ENCODE data around the gene FBXL7.

FBXL7 gene

DNA sequence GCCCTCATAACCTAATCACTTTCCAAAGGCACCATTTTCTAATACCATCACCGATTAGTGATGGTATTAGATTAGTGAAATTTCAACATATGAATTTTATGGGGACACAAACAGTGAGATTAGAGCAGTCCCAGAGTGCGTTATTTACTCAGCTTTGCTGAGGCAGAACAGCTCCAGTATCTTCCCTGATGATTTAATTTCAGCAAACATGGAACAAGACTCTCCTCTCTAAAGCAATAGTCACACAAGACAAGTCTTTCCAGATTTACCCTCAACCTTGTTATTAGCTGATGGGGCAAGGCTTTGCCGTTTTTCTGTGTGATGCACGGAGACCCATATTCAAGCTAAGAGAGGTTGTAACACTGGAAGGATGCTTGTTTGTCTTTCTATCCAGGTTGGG, 333.4 kb downstream of the FBXL7 start:
- TF ChIP-seq Cebpa-rat (IDR thresholded peaks at IDR 0.05) = no peak
- no peaks in the 10 kb centered on the region for H3K9me3 ChIP-seq (replicated peaks in 1 of 11)
- no peaks in the 10 kb centered on the region for H4K20me1 ChIP-seq
- no peak overlapping the region for H3K4me3 ChIP-seq
- H3K36me3 ChIP-seq = no peaks in the 10 kb centered on the region
- no peak overlapping the region for H3K27ac ChIP-seq
- H3K4me1 ChIP-seq = no peaks in the 10 kb centered on the region
- H3K4me2 ChIP-seq = no peak overlapping the region
- no peak overlapping the region for H3K9ac ChIP-seq
- no peaks in the 10 kb centered on the region for H3K27me3 ChIP-seq

DNA sequence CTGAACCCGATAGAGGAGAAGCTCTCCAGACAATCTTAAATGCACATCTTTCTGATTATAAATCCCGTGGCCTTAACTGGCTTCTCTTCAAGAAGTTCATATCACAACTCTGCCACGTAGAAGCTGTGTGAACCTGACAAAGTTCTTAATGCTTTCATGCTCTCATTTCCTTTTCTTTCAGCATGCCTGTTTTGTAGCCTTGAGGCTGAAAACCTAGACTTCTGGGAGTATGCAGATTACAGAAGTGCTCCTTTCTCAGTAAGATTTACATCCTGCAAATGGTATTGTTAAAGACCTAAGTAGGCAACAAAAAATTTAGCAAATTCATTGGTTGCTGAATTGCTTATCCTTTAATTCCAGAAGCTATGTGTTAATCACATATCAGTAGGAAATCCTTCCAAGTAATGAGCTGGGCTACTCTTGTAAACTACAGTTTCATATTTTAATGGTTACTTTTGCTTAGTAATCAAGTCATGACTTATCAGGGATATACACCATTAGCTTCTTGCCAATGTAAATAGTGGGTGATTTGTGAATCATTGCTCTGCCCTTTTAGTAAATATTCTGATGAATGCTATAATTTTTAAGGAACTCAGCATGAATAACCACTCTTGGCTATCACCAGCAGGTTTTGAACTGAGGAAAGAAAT, 334.7 kb downstream of the FBXL7 start:
- no peaks in the 10 kb centered on the region for H4K20me1 ChIP-seq
- no peaks in the 10 kb centered on the region for H3K4me1 ChIP-seq
- no peak overlapping the region for H3K9ac ChIP-seq
- H3K4me3 ChIP-seq = no peak overlapping the region
- no peaks in the 10 kb centered on the region for H3K9me3 ChIP-seq (replicated peaks in 1 of 11)
- no peak overlapping the region for H3K27ac ChIP-seq
- no peak overlapping the region for H3K4me2 ChIP-seq
- no peak for TF ChIP-seq Cebpa-rat (IDR thresholded peaks at IDR 0.05)
- no peaks in the 10 kb centered on the region for H3K27me3 ChIP-seq
- no peaks in the 10 kb centered on the region for H3K36me3 ChIP-seq

DNA sequence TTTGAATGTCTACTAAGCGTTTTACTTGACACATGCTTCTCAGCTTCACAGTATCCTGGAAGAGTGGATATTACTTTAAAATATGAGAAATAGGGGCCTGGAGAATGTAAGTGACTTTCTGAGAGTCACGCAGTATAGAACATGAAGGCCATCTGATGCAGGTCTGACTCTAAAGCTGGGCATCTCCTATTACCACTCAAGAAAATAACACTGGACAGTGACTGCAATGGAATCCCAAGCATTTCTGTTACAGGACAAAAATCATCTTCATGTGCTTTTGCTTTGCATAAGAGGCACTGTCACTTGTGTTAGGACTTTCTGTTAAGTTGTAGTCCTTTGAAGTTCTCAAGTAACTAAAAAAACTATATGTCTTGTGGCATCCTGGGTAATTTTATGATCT, 335.5 kb downstream of the FBXL7 start:
- Histone ChIP-seq H3K36me3 (no peaks in the 10 kb centered on the region), H3K4me2 (no peak overlapping the region), H3K27ac (no peak overlapping the region), H3K9ac (no peak overlapping the region), H3K4me3 (no peak overlapping the region), H3K4me1 (no peaks in the 10 kb centered on the region), H3K9me3 (replicated peaks in 1 of 11) (no peaks in the 10 kb centered on the region), H4K20me1 (no peaks in the 10 kb centered on the region), H3K27me3 (no peaks in the 10 kb centered on the region)
- no peak for TF ChIP-seq Cebpa-rat (IDR thresholded peaks at IDR 0.05)

DNA sequence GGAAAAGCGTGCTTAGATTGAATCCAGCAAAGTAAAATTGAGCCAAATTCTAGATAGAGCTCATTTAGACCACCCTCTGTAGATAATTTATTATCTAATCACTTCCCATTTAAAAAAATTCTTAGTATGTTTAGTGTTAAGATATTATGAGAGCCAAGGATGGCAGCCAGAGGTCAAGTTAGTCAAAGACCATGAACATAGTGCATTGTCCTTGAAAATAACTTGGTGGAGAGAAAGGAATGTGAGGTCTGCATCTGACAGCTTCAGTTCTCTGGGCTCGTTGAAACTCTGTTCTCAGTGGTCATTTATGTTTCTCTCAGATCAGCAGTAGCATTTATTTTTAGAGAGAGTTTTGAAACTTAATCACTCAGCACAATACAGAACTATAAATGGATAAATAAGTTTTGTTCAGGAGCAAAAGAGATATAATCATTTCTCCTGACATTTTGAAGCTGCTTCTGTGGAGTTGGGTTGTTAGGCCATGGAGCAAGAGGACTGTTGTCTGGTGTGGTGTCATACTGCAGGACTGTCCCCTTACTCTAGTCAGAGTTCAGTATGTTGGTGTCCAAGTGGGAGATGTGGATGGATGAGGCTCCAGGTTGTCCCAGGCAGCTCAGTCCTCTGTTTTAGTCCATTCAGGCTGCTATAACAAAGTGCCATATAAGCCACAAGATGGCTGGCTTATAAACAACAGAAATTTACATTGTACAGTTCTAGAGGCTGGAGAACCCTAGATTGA, 337.7 kb downstream of the FBXL7 start:
- Histone ChIP-seq H3K36me3 (no peaks in the 10 kb centered on the region), H3K9me3 (replicated peaks in 1 of 11) (peaks cover 14 to 20% (median 16%) of the 10 kb centered on the region in 11 experiments), H3K27ac (no peak overlapping the region), H3K4me1 (no peaks in the 10 kb centered on the region), H3K27me3 (no peaks in the 10 kb centered on the region), H3K4me2 (no peak overlapping the region), H3K9ac (no peak overlapping the region), H4K20me1 (no peaks in the 10 kb centered on the region), H3K4me3 (no peak overlapping the region)
- TF ChIP-seq Cebpa-rat (IDR thresholded peaks at IDR 0.05) = no peak

DNA sequence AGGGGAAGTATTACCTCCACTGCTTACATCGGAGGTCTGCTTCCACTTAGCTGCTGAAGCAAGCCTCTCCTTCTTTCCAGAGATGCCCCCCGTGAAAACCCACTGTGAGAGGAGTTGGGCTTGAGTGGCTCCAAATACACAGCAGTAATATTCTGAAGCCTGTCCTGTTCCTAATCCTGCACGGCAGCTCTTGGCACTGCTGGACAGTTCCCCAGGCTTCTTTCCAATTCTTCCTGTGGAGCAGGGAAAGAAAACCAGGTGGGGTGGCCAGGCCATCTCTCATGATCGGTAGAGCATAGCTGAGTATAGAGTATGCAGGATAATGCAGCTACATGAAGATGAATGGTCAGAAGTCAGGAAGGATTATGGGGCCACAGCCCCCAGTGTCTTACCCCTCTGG, 344.3 kb downstream of the FBXL7 start:
- Histone ChIP-seq H3K9ac (no peak overlapping the region), H3K4me3 (no peak overlapping the region), H3K36me3 (no peaks in the 10 kb centered on the region), H3K4me1 (no peaks in the 10 kb centered on the region), H3K27me3 (no peaks in the 10 kb centered on the region), H3K27ac (no peak overlapping the region), H3K9me3 (replicated peaks in 1 of 11) (peaks cover 15 to 41% (median 20%) of the 10 kb centered on the region in 11 experiments), H3K4me2 (no peak overlapping the region), H4K20me1 (no peaks in the 10 kb centered on the region)
- no peak for TF ChIP-seq Cebpa-rat (IDR thresholded peaks at IDR 0.05)

DNA sequence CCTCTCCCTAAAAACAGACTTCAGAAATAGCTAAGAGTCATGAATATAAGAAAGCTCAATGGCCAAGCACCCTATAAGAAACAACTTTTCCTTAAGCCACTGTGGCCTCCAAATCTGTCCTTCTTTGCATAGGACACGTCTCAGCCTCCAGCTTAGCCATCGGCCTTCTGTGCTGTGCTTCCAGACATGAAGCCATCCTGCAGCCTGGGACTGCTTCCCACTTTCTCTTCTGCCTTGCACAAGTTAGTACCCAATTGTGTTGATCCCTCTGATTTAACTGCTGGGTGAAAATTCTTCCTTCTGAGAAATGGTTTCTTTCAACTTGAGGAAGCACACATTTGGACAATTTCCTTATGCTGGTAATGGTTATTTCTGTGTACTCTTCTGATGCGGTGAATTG, 344.9 kb downstream of the FBXL7 start:
- Histone ChIP-seq H3K4me1 (no peaks in the 10 kb centered on the region), H3K9ac (no peak overlapping the region), H3K36me3 (no peaks in the 10 kb centered on the region), H3K4me2 (no peak overlapping the region), H3K27ac (no peak overlapping the region), H4K20me1 (no peaks in the 10 kb centered on the region), H3K27me3 (no peaks in the 10 kb centered on the region), H3K9me3 (replicated peaks in 1 of 11) (peaks cover 15 to 41% (median 20%) of the 10 kb centered on the region in 11 experiments), H3K4me3 (no peak overlapping the region)
- TF ChIP-seq Cebpa-rat (IDR thresholded peaks at IDR 0.05) = no peak

DNA sequence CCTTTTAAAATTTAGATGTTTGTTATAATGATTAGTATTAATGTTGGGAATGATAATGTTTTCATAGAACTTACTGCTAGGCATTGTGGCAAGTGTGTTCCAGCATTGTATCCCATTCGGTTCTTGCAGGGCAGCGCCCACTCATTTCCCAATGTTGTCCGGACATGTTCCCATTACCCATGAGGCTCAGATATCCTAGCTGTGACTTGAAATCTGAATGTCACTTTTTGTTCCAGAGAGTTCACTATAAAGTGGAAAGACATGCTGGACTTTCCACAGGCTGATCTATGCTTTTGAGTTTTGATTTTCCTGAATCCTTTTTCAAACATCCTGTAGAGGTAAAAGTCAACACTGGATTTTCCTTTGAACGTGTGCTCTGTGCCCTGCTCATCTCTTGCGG, 350.6 kb downstream of the FBXL7 start:
- Histone ChIP-seq H3K4me3 (no peak overlapping the region), H3K9ac (no peak overlapping the region), H4K20me1 (no peaks in the 10 kb centered on the region), H3K27me3 (no peaks in the 10 kb centered on the region), H3K4me2 (no peak overlapping the region), H3K36me3 (no peaks in the 10 kb centered on the region), H3K27ac (no peak overlapping the region), H3K4me1 (no peaks in the 10 kb centered on the region), H3K9me3 (replicated peaks in 1 of 11) (peaks cover 0 to 26% (median 0%) of the 10 kb centered on the region in 11 experiments; a peak in 4 of 22 replicates)
- TF ChIP-seq Cebpa-rat (IDR thresholded peaks at IDR 0.05) = no peak

DNA sequence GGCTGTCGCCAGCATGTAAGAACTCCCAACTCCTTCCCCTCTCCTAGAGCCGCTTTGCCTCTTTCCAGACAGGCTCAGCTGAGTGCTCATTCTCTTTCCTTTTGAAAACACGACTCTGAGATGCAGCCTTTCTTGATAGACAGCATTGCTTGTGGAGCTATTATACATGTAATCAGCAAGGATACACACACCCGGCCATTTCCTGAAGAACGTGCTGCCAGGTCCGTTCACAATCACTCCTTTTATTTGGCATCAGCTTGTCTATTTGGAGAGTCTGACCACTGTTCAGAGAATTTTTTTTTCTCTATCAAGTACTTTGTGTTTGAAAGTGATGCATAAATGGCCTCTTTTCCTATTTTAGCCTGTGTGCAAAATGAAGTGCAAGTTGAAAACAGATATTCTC, 351.0 kb downstream of the FBXL7 start:
- Histone ChIP-seq H3K4me1 (no peaks in the 10 kb centered on the region), H3K9me3 (replicated peaks in 1 of 11) (peaks cover 0 to 31% (median 2%) of the 10 kb centered on the region in 11 experiments; a peak in 15 of 22 replicates), H3K27ac (no peak overlapping the region), H3K9ac (no peak overlapping the region), H3K36me3 (no peaks in the 10 kb centered on the region), H3K4me2 (no peak overlapping the region), H4K20me1 (no peaks in the 10 kb centered on the region), H3K27me3 (no peaks in the 10 kb centered on the region), H3K4me3 (no peak overlapping the region)
- TF ChIP-seq Cebpa-rat (IDR thresholded peaks at IDR 0.05) = no peak

DNA sequence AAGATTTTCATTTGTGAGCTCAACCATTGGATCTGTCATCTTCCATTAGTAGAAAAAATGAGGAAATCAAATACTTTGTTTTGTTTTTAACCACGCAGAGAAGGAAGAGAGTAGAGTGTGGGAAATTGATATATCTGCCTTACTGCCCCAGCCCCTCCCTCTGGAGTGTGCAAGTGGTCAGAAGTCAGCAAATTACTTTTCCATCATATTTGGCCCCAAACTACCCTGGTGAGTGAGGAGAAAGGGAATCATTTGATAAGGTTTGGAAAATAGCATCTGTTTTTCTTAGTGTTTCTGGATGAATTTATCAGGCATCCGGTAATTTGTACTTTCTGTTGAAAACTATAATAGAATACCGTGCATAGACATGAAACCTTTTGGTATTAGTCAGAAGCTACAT, 352.2 kb downstream of the FBXL7 start:
- Histone ChIP-seq H3K4me2 (no peak overlapping the region), H3K4me1 (no peaks in the 10 kb centered on the region), H3K4me3 (no peak overlapping the region), H3K27me3 (no peaks in the 10 kb centered on the region), H3K27ac (no peak overlapping the region), H3K9ac (no peak overlapping the region), H3K9me3 (replicated peaks in 1 of 11) (peaks cover 4 to 27% (median 7%) of the 10 kb centered on the region in 11 experiments; a peak in 17 of 22 replicates), H3K36me3 (no peaks in the 10 kb centered on the region), H4K20me1 (no peaks in the 10 kb centered on the region)
- TF ChIP-seq Cebpa-rat (IDR thresholded peaks at IDR 0.05) = no peak

DNA sequence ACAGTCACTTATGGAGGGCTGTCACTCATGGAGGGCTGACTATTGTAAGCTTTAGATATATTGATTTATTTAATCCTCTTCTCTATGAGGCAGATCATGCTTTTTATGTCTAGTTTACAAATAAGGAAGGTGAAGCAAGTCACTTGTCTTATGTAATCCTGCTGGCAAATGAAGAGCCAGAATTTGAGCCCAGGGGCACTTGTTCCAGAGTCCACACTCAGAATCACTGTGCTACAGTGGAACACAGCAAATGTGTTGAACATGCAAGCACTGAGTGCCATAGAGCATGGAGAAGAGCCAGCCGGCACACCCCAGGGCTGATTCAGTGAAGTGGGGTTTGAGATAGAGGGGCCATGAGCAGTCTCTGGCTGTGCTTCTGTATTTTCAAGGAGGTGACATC, 353.0 kb downstream of the FBXL7 start:
- Histone ChIP-seq H3K4me3 (no peak overlapping the region), H3K27me3 (no peaks in the 10 kb centered on the region), H3K9me3 (replicated peaks in 1 of 11) (peaks cover 4 to 19% (median 7%) of the 10 kb centered on the region in 11 experiments; a peak in 16 of 22 replicates), H3K27ac (no peak overlapping the region), H3K4me2 (no peak overlapping the region), H3K9ac (no peak overlapping the region), H4K20me1 (no peaks in the 10 kb centered on the region), H3K36me3 (no peaks in the 10 kb centered on the region), H3K4me1 (no peaks in the 10 kb centered on the region)
- no peak for TF ChIP-seq Cebpa-rat (IDR thresholded peaks at IDR 0.05)
